ENCODE data around the gene NTF4.

GRCh38 chr19:49057636-49058234, 6.9 kb downstream of the NTF4 start, which contains the start of gene CGB7:
- TF ChIP-seq NR3C1 (CRISPR knock-in tag; IDR thresholded peaks at IDR 0.05), result no peak
- no peak for TF ChIP-seq EHMT2 (IDR thresholded peaks at IDR 0.05; ENCODE audit: borderline replicate concordance, low read depth, low read length)
- no peak for TF ChIP-seq FOXM1 (CRISPR knock-in tag; IDR thresholded peaks at IDR 0.05)
- TF ChIP-seq CSRNP1 (CRISPR knock-in tag; IDR thresholded peaks at IDR 0.05), result no peak
- TF ChIP-seq ZNF20 (CRISPR knock-in tag; IDR thresholded peaks at IDR 0.05), result no peak

Data from HepG2 (cell line).